NK-92 (cell line): ENCODE results near the gene THOC3.
"Not testable (repeated sequence)": the region's sequence is repeated elsewhere in the genome, so short reads cannot be mapped to it uniquely, and the experiment has no call there.

Source experiments
- DNase-seq: peaks from one replicate; lab custom pipeline; 2025; ENCODE audit not compliant: unreplicated experiment; lab: John Stamatoyannopoulos, UW

Gene THOC3, protein sequence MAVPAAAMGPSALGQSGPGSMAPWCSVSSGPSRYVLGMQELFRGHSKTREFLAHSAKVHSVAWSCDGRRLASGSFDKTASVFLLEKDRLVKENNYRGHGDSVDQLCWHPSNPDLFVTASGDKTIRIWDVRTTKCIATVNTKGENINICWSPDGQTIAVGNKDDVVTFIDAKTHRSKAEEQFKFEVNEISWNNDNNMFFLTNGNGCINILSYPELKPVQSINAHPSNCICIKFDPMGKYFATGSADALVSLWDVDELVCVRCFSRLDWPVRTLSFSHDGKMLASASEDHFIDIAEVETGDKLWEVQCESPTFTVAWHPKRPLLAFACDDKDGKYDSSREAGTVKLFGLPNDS

DNA sequence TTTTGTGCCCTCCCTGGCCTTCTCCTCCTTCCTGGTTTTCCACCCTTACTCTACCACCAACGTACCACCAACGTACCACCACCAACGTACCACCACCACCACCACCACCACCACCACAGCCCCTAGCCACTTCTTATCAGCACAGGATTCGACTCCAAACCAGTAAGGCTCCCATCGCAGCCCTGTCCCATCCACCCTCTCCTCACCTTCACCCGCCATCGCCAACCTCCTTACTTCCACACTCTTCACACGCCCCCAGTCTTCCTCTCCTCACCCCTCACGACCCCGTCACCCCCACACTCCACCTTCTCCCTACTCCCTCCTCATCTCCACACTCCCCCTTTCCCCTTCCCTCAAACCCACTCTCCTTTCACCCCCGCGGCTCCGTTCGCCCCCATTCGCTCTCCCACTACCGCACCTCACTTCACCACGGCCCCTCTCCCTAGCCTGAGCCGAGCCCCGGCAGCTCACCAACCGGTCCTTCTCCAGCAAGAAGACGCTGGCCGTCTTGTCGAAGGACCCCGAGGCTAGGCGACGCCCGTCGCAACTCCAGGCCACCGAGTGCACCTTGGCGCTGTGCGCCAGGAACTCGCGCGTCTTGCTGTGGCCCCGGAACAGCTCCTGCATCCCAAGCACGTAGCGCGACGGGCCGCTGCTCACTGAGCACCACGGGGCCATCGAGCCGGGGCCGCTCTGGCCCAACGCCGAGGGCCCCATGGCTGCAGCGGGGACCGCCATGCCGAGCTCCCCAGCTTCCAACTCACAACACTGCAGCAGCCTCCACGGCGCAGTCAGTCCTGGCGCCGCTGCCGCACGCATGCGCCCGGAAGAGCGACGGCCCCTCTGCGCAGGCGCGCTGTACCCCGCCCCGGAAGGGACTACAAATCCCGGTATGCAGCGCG lies at the start of gene THOC3:
TSS of gene THOC3 (minus strand) at position 845 of the 902 bp plus-strand sequence. CDS start at position 738, 107 bp downstream.
- not testable (repeated sequence) for DNase-seq

DNA sequence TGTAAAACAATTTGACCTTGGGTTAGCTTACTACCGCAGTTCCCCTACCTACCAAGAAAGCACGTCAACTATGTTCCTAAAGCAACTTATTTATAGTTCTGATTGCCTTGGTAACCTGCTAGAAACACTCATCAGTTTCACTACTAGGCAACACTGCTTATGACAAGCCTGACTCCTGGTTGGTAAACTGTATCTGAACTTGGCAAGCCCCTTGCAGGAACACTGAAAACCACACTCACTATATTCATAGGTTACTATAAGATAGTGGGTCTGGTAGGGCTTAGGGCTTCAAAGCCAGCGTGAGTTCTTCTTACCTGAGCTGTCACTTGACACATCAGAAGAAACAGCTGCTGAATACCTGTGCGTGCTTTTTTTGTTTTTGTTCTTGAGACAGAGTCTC lies 49.2 kb upstream of the THOC3 start:
- not testable (repeated sequence) for DNase-seq

DNA sequence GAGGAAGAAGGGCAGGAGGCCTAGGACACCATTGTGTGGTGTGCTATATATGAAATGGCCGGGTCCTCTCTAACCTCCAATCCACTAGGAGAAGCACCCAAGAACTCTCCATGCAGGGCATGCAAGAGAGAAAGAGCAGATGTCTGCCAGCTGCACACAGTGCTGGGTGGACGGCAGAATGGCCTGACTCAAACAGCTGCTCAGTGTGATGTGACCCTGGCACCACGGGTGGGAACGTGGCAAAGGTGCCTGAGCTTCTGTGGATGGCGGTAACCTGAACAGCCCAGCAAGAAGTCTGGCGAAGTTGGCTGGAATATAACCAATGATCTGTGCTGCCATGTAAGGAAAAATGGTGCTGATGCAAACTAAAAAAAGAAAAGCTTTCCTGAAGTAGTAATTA lies 46.2 kb upstream of the THOC3 start:
- DNase-seq, result not testable (repeated sequence)

DNA sequence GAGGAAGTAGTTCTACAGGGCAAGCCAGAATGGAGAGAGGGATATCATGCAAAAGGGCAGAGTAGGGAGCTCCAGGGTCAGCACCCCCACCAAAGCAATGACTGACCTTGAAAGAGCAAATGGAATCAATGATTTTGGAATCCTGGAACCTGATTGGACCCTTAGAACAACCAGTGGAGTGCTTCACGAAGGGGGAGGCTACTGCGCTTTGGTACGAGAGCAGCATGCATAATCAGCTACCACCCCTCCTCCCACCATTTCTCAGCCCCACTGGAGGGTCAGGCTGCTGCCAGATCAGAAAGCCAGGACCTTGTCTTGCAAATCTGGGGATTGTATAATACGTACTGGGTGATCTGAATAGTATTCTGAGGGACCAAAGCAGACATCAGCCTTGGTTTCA lies 43.0 kb upstream of the THOC3 start:
- DNase-seq, result not testable (repeated sequence)

DNA sequence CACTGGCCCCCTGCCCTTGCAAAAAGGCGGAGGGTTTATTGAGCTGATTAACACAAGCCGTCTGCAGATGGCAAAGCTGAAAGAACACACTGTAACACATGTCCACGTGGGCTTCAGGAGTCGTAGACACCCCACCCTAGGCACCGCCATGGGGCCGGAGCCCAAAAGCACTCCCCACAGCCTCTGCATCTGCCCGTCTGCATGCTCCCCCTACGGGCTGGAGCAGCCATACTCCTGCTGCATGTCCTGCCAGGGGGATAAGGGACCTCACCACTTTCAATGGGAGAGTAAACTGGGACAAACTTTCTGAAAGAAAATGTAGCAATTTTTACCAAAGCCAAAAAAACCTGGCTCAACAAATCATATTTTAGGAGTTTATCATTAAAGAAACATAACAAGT lies 42.1 kb upstream of the THOC3 start:
- not testable (repeated sequence) for DNase-seq

DNA sequence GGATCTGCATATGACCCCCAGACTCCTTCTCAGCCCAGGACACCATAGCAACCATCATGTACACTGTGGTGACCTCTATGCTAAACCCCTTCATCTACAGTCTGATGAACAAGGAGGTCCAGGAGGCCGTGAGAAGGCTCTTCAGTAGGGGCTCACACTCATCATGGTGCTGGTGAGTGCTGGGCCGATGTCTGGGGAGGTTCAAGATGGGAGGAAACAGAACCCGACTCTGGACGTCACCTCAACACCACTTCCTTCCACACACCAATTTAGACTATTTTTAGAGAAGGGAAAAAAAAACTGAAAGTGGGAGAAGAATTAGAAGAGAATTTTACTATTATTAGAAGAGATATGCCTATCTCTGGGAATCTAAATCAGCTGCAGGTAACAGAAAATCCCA lies 39.1 kb upstream of the THOC3 start:
- DNase-seq, result not testable (repeated sequence)

DNA sequence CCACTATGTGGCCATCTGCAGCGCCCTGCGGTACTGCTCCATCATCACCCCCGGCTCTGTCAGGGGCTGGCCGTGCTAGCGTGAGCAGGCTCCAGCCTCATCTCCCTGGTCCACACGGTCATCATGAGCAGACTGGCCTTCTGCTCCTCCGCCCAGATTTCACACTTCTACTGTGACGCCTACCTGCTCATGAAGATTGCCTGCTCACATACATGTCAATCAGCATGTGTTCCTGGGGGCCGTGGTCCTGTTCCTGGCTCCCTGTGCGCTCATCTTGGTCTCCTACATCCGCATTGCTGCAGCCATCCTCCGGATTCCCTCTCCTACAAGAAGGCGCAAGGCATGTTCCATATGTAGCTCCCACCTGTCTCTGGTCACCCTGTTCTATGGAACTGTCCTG lies 38.7 kb upstream of the THOC3 start:
- not testable (repeated sequence) for DNase-seq

DNA sequence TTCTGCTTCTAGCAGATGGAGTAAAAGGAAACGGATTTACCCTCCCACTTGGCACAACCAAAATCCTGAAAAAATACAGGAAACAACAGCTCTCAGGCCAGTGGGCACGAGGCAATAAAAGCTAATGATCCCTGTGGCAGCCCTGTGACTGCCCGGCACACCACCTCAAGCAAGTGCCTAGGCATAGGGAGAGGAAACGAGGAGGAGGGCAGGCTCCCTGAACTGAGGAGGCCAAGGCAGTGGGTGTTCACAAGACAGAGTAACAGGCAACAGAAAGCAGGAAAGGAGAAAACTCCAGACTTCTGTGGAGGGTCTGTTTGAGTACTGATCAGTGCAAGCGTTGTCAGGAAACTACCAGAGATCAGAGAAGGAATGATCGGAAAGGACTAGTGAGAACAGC lies 29.9 kb upstream of the THOC3 start:
- DNase-seq, result not testable (repeated sequence)

DNA sequence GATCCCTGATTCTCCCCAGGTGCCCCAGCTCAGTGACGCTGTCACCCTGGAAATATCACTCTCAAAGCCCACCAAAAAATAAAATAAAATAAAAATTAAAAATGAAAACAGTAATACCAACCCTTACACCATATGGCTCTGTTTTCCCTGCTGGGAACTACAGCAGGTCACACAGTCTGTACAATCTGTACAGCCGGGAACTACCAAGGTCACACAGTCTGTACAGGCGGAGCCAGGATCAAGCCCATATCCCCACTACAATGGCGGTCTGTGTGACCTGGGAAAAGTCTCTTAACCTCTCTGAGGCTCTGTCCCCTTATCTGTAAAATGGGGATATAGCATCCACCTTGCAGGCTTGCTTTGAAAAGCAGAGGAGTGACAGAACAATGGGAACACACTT lies 29.4 kb upstream of the THOC3 start:
- not testable (repeated sequence) for DNase-seq

DNA sequence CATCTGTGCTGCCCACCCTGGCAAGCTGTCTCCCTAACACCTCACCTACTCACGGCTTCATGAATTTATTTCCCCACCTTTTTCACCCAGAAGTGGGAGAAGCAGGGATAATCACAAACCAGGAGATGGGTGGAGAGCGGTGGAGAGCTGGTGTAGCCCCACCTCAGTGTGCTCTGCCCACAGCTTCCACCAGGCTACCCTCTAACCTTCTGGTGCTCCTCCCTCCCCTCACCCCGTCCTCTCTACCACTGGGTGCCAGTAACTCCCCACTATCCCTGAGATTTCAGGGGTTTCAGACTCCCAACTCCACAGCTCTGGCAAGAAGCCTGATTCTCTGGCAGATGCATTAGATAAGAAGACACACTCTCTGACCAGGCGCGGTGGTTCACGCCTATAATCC lies 28.7 kb upstream of the THOC3 start:
- DNase-seq, result not testable (repeated sequence)

DNA sequence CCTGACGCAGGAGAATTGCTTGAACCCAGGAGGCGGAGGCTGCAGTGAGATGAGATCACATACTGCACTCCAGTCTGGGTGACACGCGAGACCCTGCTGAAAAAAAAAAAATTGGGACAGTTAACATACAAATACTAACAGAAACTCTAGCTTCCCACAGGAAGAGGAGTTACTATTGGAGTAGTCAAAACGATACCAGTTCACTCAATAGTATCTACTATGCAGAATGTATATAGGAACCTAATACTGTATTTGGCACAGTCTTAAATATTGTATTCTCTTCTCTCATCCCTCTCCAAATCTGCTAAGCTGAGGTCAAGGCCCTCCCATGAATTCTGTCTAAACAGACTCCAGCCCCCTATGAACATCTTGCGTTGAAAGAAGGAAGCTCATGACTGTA lies 27.4 kb upstream of the THOC3 start:
- not testable (repeated sequence) for DNase-seq

DNA sequence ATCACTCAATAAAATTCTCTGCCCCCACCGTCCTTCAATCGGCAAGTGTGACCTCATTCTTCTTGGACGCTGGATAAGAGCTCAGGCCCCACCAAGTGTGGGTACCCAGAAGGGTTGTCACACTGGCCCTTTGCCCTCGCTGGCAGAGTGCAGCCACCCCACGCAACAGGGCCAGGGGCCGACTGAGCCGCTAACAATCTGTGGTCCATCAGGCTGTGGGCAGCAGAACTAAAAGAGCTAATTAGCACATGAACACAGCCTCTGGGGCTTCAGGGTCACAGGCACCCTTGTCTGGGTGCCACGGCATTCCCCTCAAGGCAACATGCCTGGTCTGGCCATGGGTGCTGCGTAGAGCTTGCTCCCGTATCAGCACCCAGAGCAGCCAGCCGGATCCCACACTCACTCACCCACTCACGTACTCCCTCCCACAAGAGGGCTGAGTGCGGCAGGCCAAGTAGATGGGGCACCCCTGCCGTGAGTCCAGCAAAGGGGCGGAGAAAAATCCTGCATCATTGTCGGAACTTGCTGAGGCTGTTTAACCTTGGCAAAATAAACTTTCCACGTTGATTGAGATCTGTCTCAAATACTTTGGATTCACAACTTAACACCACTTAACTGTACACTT lies 11.4 kb upstream of the THOC3 start:
- DNase-seq, result not testable (repeated sequence)

DNA sequence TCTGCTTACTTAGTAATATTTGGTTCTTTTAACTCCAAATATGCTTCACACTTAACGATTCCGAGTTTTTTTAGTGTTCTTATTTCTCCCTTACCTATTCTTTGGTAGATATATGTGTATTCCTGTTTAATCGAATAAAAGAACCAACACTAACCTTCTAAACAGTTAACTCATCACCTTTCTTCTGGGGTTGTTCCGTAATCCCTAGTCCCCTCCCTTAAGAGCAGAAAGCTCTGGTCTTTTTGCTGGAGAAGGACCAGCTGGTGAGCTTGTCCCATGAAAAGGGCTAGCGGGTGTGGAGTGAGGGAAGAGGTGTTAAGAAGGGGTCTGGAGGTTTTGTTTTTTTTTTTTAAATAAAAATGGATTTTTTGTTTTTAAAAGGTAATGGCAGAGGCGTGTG lies 266 bp upstream of the THOC3 start:
- DNase-seq, result not testable (repeated sequence)

DNA sequence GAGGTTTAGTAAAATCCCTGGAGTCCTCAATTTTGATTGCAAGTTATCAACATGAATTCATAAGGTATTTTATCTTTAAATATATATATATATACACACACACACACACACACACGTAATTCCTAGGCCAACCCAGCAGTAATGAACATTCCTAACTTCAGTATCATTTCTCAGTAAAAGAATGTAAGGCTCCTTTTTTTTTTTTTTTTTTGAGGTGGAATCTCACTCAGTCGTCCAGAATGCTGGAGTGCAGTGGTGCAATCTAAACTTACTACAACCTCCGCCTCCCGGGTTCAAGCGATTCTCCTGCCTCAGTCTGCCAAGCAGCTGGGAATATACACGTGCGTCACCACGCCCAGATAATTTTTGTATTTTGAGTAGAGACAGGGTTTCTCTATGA lies 5.8 kb downstream of the THOC3 start:
- DNase-seq, result not testable (repeated sequence)

DNA sequence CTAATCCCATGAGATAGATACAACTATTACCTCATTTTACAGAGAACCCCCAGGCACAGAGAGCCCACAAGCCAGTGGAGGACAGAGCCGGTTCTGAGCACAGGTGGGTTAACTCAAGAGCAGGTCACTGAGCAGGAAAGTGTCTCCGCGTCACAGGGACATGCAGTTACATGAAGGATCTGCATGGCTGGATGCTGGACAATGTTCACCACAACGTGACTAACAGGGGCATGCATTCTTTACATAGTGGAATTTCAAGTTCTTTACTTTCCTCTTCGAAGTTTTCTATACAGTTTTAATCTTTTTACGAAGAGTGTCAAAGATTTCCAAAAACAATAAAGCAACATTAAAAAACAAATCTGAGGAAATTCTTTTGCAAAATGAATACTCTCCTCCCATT lies 7.9 kb downstream of the THOC3 start:
- DNase-seq, result not testable (repeated sequence)

DNA sequence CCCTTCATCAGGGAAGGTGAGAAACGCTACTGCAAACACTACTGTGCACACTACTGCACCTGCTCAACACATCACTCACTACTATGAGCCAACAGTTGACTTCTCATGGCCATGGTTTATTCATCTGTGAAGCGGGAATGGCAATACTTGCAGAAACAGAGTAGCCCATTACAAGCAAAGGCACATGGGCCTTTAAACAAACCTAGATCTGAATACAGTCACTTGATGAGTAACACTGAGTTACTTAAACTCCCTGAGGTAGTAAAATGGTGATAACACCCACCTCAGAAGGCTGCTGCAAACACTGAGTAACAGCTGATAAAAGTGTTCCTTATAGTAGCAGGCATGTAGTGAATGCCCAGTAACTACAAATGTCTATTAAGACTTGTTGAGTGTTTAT lies 9.6 kb downstream of the THOC3 start:
- not testable (repeated sequence) for DNase-seq

DNA sequence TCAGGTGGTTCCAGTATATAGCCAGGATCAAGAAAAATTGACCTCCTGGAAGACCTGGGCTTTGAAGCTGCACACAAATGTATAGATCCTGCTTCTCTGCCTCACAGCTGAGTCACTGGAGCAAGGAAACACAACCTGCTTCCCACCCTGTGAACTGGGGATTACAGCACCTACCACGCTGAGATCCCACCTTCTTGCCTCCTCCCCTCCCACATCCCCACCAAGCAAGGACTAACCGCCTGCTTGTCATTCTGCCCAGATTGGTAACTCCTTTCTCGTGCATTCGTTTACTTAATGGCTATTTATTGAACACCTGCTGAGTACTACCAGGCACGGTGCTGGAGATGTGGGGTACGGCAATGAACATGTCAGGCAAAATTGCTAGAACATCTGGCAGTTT lies 14.0 kb downstream of the THOC3 start:
- DNase-seq, result not testable (repeated sequence)

DNA sequence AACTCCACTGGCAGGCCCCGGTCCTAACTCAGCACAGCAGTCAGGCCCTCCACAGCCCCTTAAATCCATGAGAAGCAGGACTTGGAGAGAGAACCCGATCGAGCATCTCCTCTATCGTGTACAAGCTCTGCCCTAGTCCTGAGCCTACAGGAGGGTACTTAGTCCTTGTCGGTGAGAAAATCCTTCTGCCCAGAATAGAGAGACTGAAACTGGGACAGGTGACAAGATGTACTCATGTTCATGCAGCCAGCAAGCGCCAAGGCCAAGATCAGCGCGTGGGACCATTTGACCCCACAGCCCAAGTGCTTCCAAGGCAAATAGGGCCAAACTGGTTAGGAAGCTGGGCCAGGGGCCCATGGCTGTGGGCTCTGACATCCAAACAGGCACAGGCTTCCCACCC lies 15.3 kb downstream of the THOC3 start:
- not testable (repeated sequence) for DNase-seq

DNA sequence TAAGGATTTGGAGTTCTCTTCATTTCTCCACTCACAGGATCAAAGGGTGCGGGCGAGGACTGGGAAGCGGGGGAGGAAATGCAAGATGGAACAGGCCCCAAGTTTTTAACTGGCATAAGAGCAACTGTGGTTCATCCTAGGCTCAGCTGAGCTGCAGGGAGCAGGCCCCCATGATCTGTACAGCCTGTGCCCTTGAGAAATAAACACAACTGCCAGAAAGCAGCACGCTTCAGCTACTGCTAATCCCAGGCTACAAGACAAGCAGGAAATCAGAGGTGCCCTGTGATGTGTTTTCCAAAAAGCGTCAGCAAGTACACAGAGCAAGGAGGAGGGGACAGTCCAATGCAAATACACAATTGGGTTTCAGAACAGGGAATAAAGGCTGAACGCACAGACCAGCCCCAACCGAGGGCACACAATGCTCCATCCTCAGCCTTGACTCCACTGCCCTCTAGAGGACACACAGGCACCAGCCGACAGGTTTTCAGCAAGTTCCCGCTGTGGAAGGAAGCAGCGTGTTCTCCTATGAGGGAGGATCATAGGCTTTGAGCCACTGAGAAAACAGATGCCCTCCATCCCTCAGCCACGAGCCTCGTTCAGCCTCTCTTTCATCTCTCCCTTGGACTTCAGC lies 16.7 kb downstream of the THOC3 start:
- DNase-seq, result not testable (repeated sequence)

DNA sequence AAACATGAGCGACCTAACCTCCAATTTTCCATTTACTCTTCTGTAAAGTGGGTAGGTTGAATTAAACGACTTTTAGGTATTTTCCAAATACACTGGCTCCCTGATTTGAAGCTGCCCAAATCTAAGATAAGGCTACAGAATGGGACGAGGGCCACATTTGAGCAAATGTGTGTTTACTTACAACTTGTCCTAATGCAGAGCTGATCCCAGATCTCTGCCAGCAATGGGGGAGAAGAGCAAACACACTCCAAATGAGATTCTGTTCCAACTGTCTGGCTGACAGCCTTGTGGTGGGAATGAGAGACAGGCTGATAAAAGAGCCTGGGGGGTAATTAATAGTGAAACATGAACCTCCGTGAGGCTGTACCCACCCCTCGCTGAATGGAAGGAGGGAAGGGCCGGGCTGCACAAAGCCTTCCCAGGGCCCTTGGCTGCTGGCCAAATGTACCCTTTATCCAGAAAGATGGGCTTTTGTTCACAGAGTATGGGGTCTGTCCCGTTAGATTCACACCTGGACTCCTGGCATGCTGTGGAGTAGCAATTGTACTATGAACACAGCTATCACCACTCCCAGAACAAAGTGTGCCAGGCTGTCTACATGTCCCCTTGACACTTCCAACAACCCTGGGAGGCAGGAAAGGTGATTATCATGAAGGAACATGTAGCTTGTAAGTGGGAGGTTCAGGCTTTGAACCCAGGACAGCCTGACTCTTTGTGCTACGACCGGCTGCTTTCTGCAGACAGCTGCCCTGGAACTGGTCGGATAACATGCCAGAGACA lies 19.6 kb downstream of the THOC3 start:
- not testable (repeated sequence) for DNase-seq
